ENCODE data around the gene SIM1.

SIM1 gene

GRCh38 chr6:100460650-100461204, 4.0 kb downstream of the SIM1 start:
- Histone ChIP-seq H2BK12ac (ENCODE audit: low read length) (no peak overlapping the region), H2AK5ac (ENCODE audit: low read length) (no peak overlapping the region), H4K8ac (ENCODE audit: low read depth, low read length) (no peak overlapping the region), H2BK120ac (ENCODE audit: insufficient read depth, low read length, poor library complexity) (no peak overlapping the region), H4K12ac (ENCODE audit: low read depth, low read length) (no peak overlapping the region), H3K14ac (ENCODE audit: low read length) (no peak overlapping the region), H3K27me3 (ENCODE audit: insufficient read depth, low read length) (peaks cover 73% of the 10 kb centered on the region), H3K27ac (ENCODE audit: low read depth, low read length) (no peak overlapping the region), H3K4ac (ENCODE audit: low read depth, low read length) (no peak overlapping the region), H2BK5ac (ENCODE audit: low read depth, low read length, poor library complexity) (no peak overlapping the region), H3K9me3 (ENCODE audit: insufficient read depth, low read depth, low read length) (peaks cover 4% of the 10 kb centered on the region), H4K91ac (ENCODE audit: low read depth, low read length) (no peak overlapping the region), H3K4me2 (ENCODE audit: low read length) (no peak overlapping the region), H3K4me1 (ENCODE audit: control insufficient read depth in 1 of 2, insufficient read depth in 2 of 2, low read length in 2 of 2) (peaks cover 13 to 14% of the 10 kb centered on the region in 2 experiments), H3K23ac (ENCODE audit: low read length) (no peak overlapping the region), H3K79me2 (ENCODE audit: control insufficient read depth, insufficient read depth, low read length, poor library complexity) (no peaks in the 10 kb centered on the region), H3K9ac (ENCODE audit: low read length) (no peak overlapping the region), H2AFZ (ENCODE audit: insufficient read depth, low read length, poor library complexity) (no peak overlapping the region), H3K36me3 (ENCODE audit: control insufficient read depth in 1 of 2, insufficient read depth in 2 of 2, low read length in 2 of 2) (no peaks in the 10 kb centered on the region), H3K4me3 (ENCODE audit: low read depth, low read length) (no peak overlapping the region), H3K79me1 (ENCODE audit: low read length) (no peaks in the 10 kb centered on the region), H3K18ac (ENCODE audit: low read length) (no peak overlapping the region)
- DNase-seq, result peak in 1 of 2 donors; percentile 17
- WGBS (ENCODE audit: extremely low coverage, insufficient coverage, insufficient read length), result no CpG with 5 or more reads among the region's 9 CpGs

DNA sequence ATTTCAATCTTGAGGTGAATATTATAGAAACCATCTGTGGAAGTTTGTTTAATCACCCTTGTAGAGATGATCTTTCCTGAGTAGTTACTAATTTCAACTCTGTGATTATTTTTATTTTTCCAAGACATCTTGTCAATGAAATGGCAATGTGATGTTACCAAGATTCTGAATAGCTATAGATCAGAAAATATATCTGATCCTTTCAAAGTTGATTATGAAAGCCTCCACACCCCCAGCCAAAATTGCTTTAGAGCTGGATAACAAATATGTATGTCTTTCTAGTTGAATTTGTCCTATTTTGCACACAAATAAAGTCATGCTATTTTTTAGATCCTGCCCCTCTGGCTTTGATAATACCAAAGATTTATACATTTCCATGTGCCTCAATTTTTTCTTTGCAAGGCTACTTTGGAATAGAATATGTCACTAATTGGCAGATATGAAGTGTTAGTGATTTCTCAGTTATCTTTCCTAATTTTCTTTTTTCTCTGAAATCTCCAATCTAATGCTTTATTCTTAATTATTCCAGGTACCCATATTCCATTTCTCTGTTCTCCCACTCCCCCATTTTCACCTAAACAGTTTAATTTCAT, 5.0 kb downstream of the SIM1 start:
- H3K4me1 ChIP-seq (ENCODE audit: control insufficient read depth in 1 of 2, insufficient read depth in 2 of 2, low read length in 2 of 2), result peaks cover 11 to 15% of the 10 kb centered on the region in 2 experiments
- H2BK12ac ChIP-seq (ENCODE audit: low read length), result no peak overlapping the region
- H3K14ac ChIP-seq (ENCODE audit: low read length), result no peak overlapping the region
- no peak overlapping the region for H2AFZ ChIP-seq (ENCODE audit: insufficient read depth, low read length, poor library complexity)
- H4K8ac ChIP-seq (ENCODE audit: low read depth, low read length), result no peak overlapping the region
- H4K91ac ChIP-seq (ENCODE audit: low read depth, low read length), result no peak overlapping the region
- no peak overlapping the region for H3K23ac ChIP-seq (ENCODE audit: low read length)
- H2AK5ac ChIP-seq (ENCODE audit: low read length), result no peak overlapping the region
- H3K4me3 ChIP-seq (ENCODE audit: low read depth, low read length), result no peak overlapping the region
- no peaks in the 10 kb centered on the region for H3K79me1 ChIP-seq (ENCODE audit: low read length)
- H2BK120ac ChIP-seq (ENCODE audit: insufficient read depth, low read length, poor library complexity), result no peak overlapping the region
- no peak overlapping the region for H4K12ac ChIP-seq (ENCODE audit: low read depth, low read length)
- H3K18ac ChIP-seq (ENCODE audit: low read length), result no peak overlapping the region
- H3K27ac ChIP-seq (ENCODE audit: low read depth, low read length), result no peak overlapping the region
- peaks cover 73% of the 10 kb centered on the region for H3K27me3 ChIP-seq (ENCODE audit: insufficient read depth, low read length)
- H3K79me2 ChIP-seq (ENCODE audit: control insufficient read depth, insufficient read depth, low read length, poor library complexity), result no peaks in the 10 kb centered on the region
- DNase-seq, result no peak
- H3K9ac ChIP-seq (ENCODE audit: low read length), result no peak overlapping the region
- no peaks in the 10 kb centered on the region for H3K36me3 ChIP-seq (ENCODE audit: control insufficient read depth in 1 of 2, insufficient read depth in 2 of 2, low read length in 2 of 2)
- H3K4me2 ChIP-seq (ENCODE audit: low read length), result no peak overlapping the region
- peaks cover 8% of the 10 kb centered on the region for H3K9me3 ChIP-seq (ENCODE audit: insufficient read depth, low read depth, low read length)
- no peak overlapping the region for H3K4ac ChIP-seq (ENCODE audit: low read depth, low read length)
- no peak overlapping the region for H2BK5ac ChIP-seq (ENCODE audit: low read depth, low read length, poor library complexity)

DNA sequence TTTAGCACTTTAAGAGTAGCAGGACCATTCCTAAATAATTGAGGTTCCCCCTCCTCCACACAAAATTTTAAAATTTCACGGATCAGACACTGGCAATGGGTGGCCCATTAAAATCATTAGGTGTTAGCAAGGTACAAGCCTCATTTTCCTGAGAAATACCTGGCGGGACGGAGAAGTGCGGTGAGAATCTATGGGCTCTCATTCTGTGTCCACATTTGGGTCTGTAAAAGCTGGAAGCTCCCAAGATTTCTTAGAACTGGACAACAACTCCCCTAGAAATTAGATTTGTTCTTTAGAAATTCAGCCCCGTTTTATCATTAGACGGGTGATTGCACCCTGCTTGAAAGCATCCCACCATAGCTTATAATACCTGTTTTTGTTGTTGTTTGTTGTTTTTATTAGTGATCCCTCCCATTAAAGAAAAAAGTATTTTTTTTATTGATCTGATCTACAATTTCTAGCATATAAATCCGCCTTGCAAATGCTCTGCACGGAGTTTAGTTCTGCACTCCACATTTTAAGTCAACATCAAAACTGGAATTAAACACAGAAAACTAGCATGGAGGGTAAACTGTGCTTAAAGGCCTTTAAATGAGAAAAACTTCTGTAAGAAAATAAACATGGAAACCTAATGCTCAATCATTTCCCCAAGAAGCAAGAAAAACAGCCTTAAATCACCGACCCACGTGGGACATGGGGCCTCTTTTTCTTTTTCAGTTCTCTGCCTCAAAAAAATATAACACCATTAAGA, 5.7 kb downstream of the SIM1 start:
- Histone ChIP-seq H2AFZ (ENCODE audit: insufficient read depth, low read length, poor library complexity) (no peak overlapping the region), H3K4me1 (ENCODE audit: control insufficient read depth in 1 of 2, insufficient read depth in 2 of 2, low read length in 2 of 2) (peaks cover 7 to 10% of the 10 kb centered on the region in 2 experiments), H3K9me3 (ENCODE audit: insufficient read depth, low read depth, low read length) (peaks cover 8% of the 10 kb centered on the region), H2BK5ac (ENCODE audit: low read depth, low read length, poor library complexity) (no peak overlapping the region), H2BK12ac (ENCODE audit: low read length) (no peak overlapping the region), H3K4ac (ENCODE audit: low read depth, low read length) (no peak overlapping the region), H3K79me1 (ENCODE audit: low read length) (no peaks in the 10 kb centered on the region), H3K18ac (ENCODE audit: low read length) (no peak overlapping the region), H4K12ac (ENCODE audit: low read depth, low read length) (no peak overlapping the region), H3K9ac (ENCODE audit: low read length) (no peak overlapping the region), H3K4me3 (ENCODE audit: low read depth, low read length) (no peak overlapping the region), H2AK5ac (ENCODE audit: low read length) (no peak overlapping the region), H3K14ac (ENCODE audit: low read length) (no peak overlapping the region), H3K79me2 (ENCODE audit: control insufficient read depth, insufficient read depth, low read length, poor library complexity) (no peaks in the 10 kb centered on the region), H3K23ac (ENCODE audit: low read length) (no peak overlapping the region), H3K27ac (ENCODE audit: low read depth, low read length) (no peak overlapping the region), H3K36me3 (ENCODE audit: control insufficient read depth in 1 of 2, insufficient read depth in 2 of 2, low read length in 2 of 2) (no peaks in the 10 kb centered on the region), H3K27me3 (ENCODE audit: insufficient read depth, low read length) (peaks cover 73% of the 10 kb centered on the region), H4K91ac (ENCODE audit: low read depth, low read length) (no peak overlapping the region), H4K8ac (ENCODE audit: low read depth, low read length) (no peak overlapping the region), H2BK120ac (ENCODE audit: insufficient read depth, low read length, poor library complexity) (no peak overlapping the region), H3K4me2 (ENCODE audit: low read length) (no peak overlapping the region)
- DNase-seq, result no peak
- WGBS (ENCODE audit: extremely low coverage, insufficient coverage, insufficient read length), result no CpG with 5 or more reads among the region's 10 CpGs

GRCh38 chr6:100457311-100457990, 7.3 kb downstream of the SIM1 start:
- no peak overlapping the region for H4K8ac ChIP-seq (ENCODE audit: low read depth, low read length)
- peaks cover 8 to 11% of the 10 kb centered on the region in 2 experiments for H3K4me1 ChIP-seq (ENCODE audit: control insufficient read depth in 1 of 2, insufficient read depth in 2 of 2, low read length in 2 of 2)
- DNase-seq, result no peak
- no peak overlapping the region for H3K18ac ChIP-seq (ENCODE audit: low read length)
- H3K4ac ChIP-seq (ENCODE audit: low read depth, low read length), result no peak overlapping the region
- H3K23ac ChIP-seq (ENCODE audit: low read length), result no peak overlapping the region
- WGBS (ENCODE audit: extremely low coverage, insufficient coverage, insufficient read length), result no CpG with 5 or more reads among the region's 34 CpGs
- no peak overlapping the region for H3K4me3 ChIP-seq (ENCODE audit: low read depth, low read length)
- no peak overlapping the region for H3K27ac ChIP-seq (ENCODE audit: low read depth, low read length)
- no peak overlapping the region for H2BK5ac ChIP-seq (ENCODE audit: low read depth, low read length, poor library complexity)
- no peak overlapping the region for H3K14ac ChIP-seq (ENCODE audit: low read length)
- H2AK5ac ChIP-seq (ENCODE audit: low read length), result no peak overlapping the region
- no peak overlapping the region for H2BK12ac ChIP-seq (ENCODE audit: low read length)
- H3K36me3 ChIP-seq (ENCODE audit: control insufficient read depth in 1 of 2, insufficient read depth in 2 of 2, low read length in 2 of 2), result no peaks in the 10 kb centered on the region
- H2BK120ac ChIP-seq (ENCODE audit: insufficient read depth, low read length, poor library complexity), result no peak overlapping the region
- no peaks in the 10 kb centered on the region for H3K79me1 ChIP-seq (ENCODE audit: low read length)
- H3K27me3 ChIP-seq (ENCODE audit: insufficient read depth, low read length), result peaks cover 74% of the 10 kb centered on the region
- H4K91ac ChIP-seq (ENCODE audit: low read depth, low read length), result no peak overlapping the region
- no peak overlapping the region for H4K12ac ChIP-seq (ENCODE audit: low read depth, low read length)
- H3K9me3 ChIP-seq (ENCODE audit: insufficient read depth, low read depth, low read length), result peaks cover 8% of the 10 kb centered on the region
- H3K4me2 ChIP-seq (ENCODE audit: low read length), result no peak overlapping the region
- no peak overlapping the region for H3K9ac ChIP-seq (ENCODE audit: low read length)
- H2AFZ ChIP-seq (ENCODE audit: insufficient read depth, low read length, poor library complexity), result no peak overlapping the region
- H3K79me2 ChIP-seq (ENCODE audit: control insufficient read depth, insufficient read depth, low read length, poor library complexity), result no peaks in the 10 kb centered on the region
